ENCODE measurements around the gene MAP3K5. TPM values are rescaled to one million over a fixed set of nuclear protein-coding genes. Genes with fewer than 3 reads are reported as not detected.

The MAP3K5 gene
- total RNA-seq, 1 experiment from 2014 or later: 2.1 TPM

- intact Hi-C loops (cut with micrococcal nuclease; ENCODE audit: unreplicated experiment): no loop called here
- H3K4me3 ChIP-seq (ENCODE audit: low read depth, low read length): no peak overlapping the region
- Mint-ChIP-seq H3K9me3 (ENCODE audit: unreplicated experiment) (no peaks in the 10 kb centered on the region), H3K36me3 (ENCODE audit: insufficient read depth, unreplicated experiment) (no peaks in the 10 kb centered on the region), H3K4me3 (ENCODE audit: unreplicated experiment) (no peak overlapping the region), H3K27me3 (ENCODE audit: insufficient read depth, unreplicated experiment) (no peaks in the 10 kb centered on the region), H3K4me1 (ENCODE audit: low read depth, unreplicated experiment) (no peaks in the 10 kb centered on the region), H3K27ac (ENCODE audit: unreplicated experiment) (no peak overlapping the region)
- no TSS peak for BruUV-seq (replicated peaks)
- no peaks in the 10 kb centered on the region for H3K4me1 ChIP-seq
- CTCF ChIA-PET: no interaction called here
- no peak for TF ChIP-seq CTCF (IDR thresholded peaks at IDR 0.05; ENCODE audit: insufficient read depth in 1 of 2, low read depth in 1 of 2, low read length in 1 of 2, severe bottlenecking in 1 of 2, unreplicated experiment in 1 of 2)
- DNase-seq: no peak
- no peaks in the 10 kb centered on the region for H3K27me3 ChIP-seq (replicated peaks; ENCODE audit: control insufficient read depth, insufficient read depth, low read length)
- H3K9me3 ChIP-seq: no peaks in the 10 kb centered on the region
- POLR2A ChIA-PET: no interaction called here
- H3K36me3 ChIP-seq (ENCODE audit: control insufficient read depth, insufficient read depth, low read length): no peaks in the 10 kb centered on the region
Measured at GRCh38 chr6:136729832-136730231, 62.4 kb downstream of the MAP3K5 start.

- Mint-ChIP-seq H3K36me3 (ENCODE audit: insufficient read depth, unreplicated experiment) (no peaks in the 10 kb centered on the region), H3K27ac (ENCODE audit: unreplicated experiment) (no peak overlapping the region), H3K9me3 (ENCODE audit: unreplicated experiment) (no peaks in the 10 kb centered on the region), H3K27me3 (ENCODE audit: insufficient read depth, unreplicated experiment) (no peaks in the 10 kb centered on the region), H3K4me1 (ENCODE audit: low read depth, unreplicated experiment) (no peaks in the 10 kb centered on the region), H3K4me3 (ENCODE audit: unreplicated experiment) (no peak overlapping the region)
- ChIA-PET POLR2A (no interaction called here), CTCF (no interaction called here)
- Histone ChIP-seq H3K9me3 (no peaks in the 10 kb centered on the region), H3K4me3 (ENCODE audit: low read depth, low read length) (no peak overlapping the region), H3K27me3 (replicated peaks; ENCODE audit: control insufficient read depth, insufficient read depth, low read length) (no peaks in the 10 kb centered on the region), H3K4me1 (no peaks in the 10 kb centered on the region), H3K36me3 (ENCODE audit: control insufficient read depth, insufficient read depth, low read length) (no peaks in the 10 kb centered on the region)
- BruUV-seq (replicated peaks): no TSS peak
- DNase-seq: no peak
- TF ChIP-seq CTCF (IDR thresholded peaks at IDR 0.05; ENCODE audit: insufficient read depth in 1 of 2, low read depth in 1 of 2, low read length in 1 of 2, severe bottlenecking in 1 of 2, unreplicated experiment in 1 of 2): no peak
- intact Hi-C loops (cut with micrococcal nuclease; ENCODE audit: unreplicated experiment): no loop called here
Measured at GRCh38 chr6:136728976-136729515, 63.2 kb downstream of the MAP3K5 start.

- no TSS peak for BruUV-seq (replicated peaks)
- Mint-ChIP-seq H3K27me3 (ENCODE audit: insufficient read depth, unreplicated experiment) (no peaks in the 10 kb centered on the region), H3K36me3 (ENCODE audit: insufficient read depth, unreplicated experiment) (no peaks in the 10 kb centered on the region), H3K4me3 (ENCODE audit: unreplicated experiment) (no peak overlapping the region), H3K9me3 (ENCODE audit: unreplicated experiment) (no peaks in the 10 kb centered on the region), H3K27ac (ENCODE audit: unreplicated experiment) (no peak overlapping the region), H3K4me1 (ENCODE audit: low read depth, unreplicated experiment) (no peaks in the 10 kb centered on the region)
- H3K27me3 ChIP-seq (replicated peaks; ENCODE audit: control insufficient read depth, insufficient read depth, low read length): no peaks in the 10 kb centered on the region
- ChIA-PET CTCF (no interaction called here), POLR2A (no interaction called here)
- H3K36me3 ChIP-seq (ENCODE audit: control insufficient read depth, insufficient read depth, low read length): no peaks in the 10 kb centered on the region
- H3K4me3 ChIP-seq (ENCODE audit: low read depth, low read length): no peak overlapping the region
- intact Hi-C loops (cut with micrococcal nuclease; ENCODE audit: unreplicated experiment): no loop called here
- DNase-seq: no peak
- H3K9me3 ChIP-seq: no peaks in the 10 kb centered on the region
- no peaks in the 10 kb centered on the region for H3K4me1 ChIP-seq
- TF ChIP-seq CTCF (IDR thresholded peaks at IDR 0.05; ENCODE audit: insufficient read depth in 1 of 2, low read depth in 1 of 2, low read length in 1 of 2, severe bottlenecking in 1 of 2, unreplicated experiment in 1 of 2): no peak
Measured at GRCh38 chr6:136728033-136728939, 64.0 kb downstream of the MAP3K5 start.
